ENCODE results near the gene CHKA. TPM values are rescaled to one million over a fixed set of nuclear protein-coding genes. Genes with fewer than 3 reads are reported as not detected.

Gene CHKA
- total and polyA plus RNA-seq, 2 experiments from 2014 or later, result 37.1 to 94.4 TPM

- Mint-ChIP-seq H3K27ac (no peak overlapping the region), H3K4me3 (no peak overlapping the region), H3K27me3 (ENCODE audit: insufficient read depth, low read depth, poor library complexity) (peaks cover 15% of the 10 kb centered on the region), H3K36me3 (ENCODE audit: low read depth) (no peaks in the 10 kb centered on the region; the same call in 2 of the 3 replicates), H3K9me3 (no peaks in the 10 kb centered on the region; the same call in 2 of the 3 replicates), H3K4me1 (peaks cover 31% of the 10 kb centered on the region)
- TF ChIP-seq REST (IDR thresholded peaks at IDR 0.05; ENCODE audit: unreplicated experiment) (no peak), STAT1 (IDR thresholded peaks at IDR 0.05; ENCODE audit: unreplicated experiment) (no peak), NANOG (IDR thresholded peaks at IDR 0.05; ENCODE audit: borderline replicate concordance) (no peak), ZNF114 (CRISPR knock-in tag; IDR thresholded peaks at IDR 0.05) (no peak), CREB1 (CRISPR knock-in tag; IDR thresholded peaks at IDR 0.05; ENCODE audit: low read depth) (no peak)
- TF ChIP-seq, protein P1, sequence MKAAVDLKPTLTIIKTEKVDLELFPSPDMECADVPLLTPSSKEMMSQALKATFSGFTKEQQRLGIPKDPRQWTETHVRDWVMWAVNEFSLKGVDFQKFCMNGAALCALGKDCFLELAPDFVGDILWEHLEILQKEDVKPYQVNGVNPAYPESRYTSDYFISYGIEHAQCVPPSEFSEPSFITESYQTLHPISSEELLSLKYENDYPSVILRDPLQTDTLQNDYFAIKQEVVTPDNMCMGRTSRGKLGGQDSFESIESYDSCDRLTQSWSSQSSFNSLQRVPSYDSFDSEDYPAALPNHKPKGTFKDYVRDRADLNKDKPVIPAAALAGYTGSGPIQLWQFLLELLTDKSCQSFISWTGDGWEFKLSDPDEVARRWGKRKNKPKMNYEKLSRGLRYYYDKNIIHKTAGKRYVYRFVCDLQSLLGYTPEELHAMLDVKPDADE (IDR thresholded peaks at IDR 0.05), result no peak
- Histone ChIP-seq H3K79me2 (replicated peaks; ENCODE audit: insufficient read depth) (no peaks in the 10 kb centered on the region), H3K4me3 (no peak overlapping the region), H3K36me3 (ENCODE audit: insufficient read depth) (no peaks in the 10 kb centered on the region), H3K27me3 (ENCODE audit: insufficient read depth) (no peaks in the 10 kb centered on the region), H3K4me1 (ENCODE audit: insufficient read depth) (peaks cover 16% of the 10 kb centered on the region), H3K4me2 (no peak overlapping the region), H3K9me2 (ENCODE audit: insufficient read depth) (no peaks in the 10 kb centered on the region), H3K27ac (ENCODE audit: low read depth) (no peak overlapping the region), H2AFZ (no peak overlapping the region), H4K20me1 (replicated peaks; ENCODE audit: insufficient read depth) (no peaks in the 10 kb centered on the region), H3F3A (replicated peaks; ENCODE audit: low read depth) (0 out of 2 replicates have a peak, but pooled peaks cover 7% of the 10 kb centered on the region)
- DNase-seq (ENCODE audit: low spot score) (no peak), ATAC-seq (no peak)
Measured at GRCh38 chr11:68007498-68008380, 113.4 kb downstream of the CHKA start.

- no peaks in the 10 kb centered on the region; the same call in 2 of the 3 replicates for H3K9me3 Mint-ChIP-seq
- no peak overlapping the region for H3K27ac Mint-ChIP-seq
- peaks cover 15% of the 10 kb centered on the region for H3K27me3 Mint-ChIP-seq (ENCODE audit: insufficient read depth, low read depth, poor library complexity)
- no peaks in the 10 kb centered on the region for H3K79me2 ChIP-seq (replicated peaks; ENCODE audit: insufficient read depth)
- no peaks in the 10 kb centered on the region for H3K9me2 ChIP-seq (ENCODE audit: insufficient read depth)
- H3K4me2 ChIP-seq, result no peak overlapping the region
- H3K36me3 Mint-ChIP-seq (ENCODE audit: low read depth), result no peaks in the 10 kb centered on the region; the same call in 2 of the 3 replicates
- 0 out of 2 replicates have a peak, but pooled peaks cover 12% of the 10 kb centered on the region for H3F3A ChIP-seq (replicated peaks; ENCODE audit: low read depth)
- no peak overlapping the region for H2AFZ ChIP-seq
- no peak overlapping the region for H3K4me3 ChIP-seq
- no peaks in the 10 kb centered on the region for H4K20me1 ChIP-seq (replicated peaks; ENCODE audit: insufficient read depth)
- H3K27ac ChIP-seq (ENCODE audit: low read depth), result no peak overlapping the region
- DNase-seq (ENCODE audit: low spot score) (no peak), ATAC-seq (no peak)
- H3K36me3 ChIP-seq (ENCODE audit: insufficient read depth), result no peaks in the 10 kb centered on the region
- H3K4me1 Mint-ChIP-seq, result peaks cover 33% of the 10 kb centered on the region
- H3K4me1 ChIP-seq (ENCODE audit: insufficient read depth), result peaks cover 16% of the 10 kb centered on the region
- H3K4me3 Mint-ChIP-seq, result no peak overlapping the region
- no peaks in the 10 kb centered on the region for H3K27me3 ChIP-seq (ENCODE audit: insufficient read depth)
- TF ChIP-seq CREB1 (CRISPR knock-in tag; IDR thresholded peaks at IDR 0.05; ENCODE audit: low read depth) (no peak), NANOG (IDR thresholded peaks at IDR 0.05; ENCODE audit: borderline replicate concordance) (no peak), STAT1 (IDR thresholded peaks at IDR 0.05; ENCODE audit: unreplicated experiment) (no peak), POLR2AphosphoS5 (IDR thresholded peaks at IDR 0.05; ENCODE audit: low read depth) (no peak)
- TF ChIP-seq, protein P2, sequence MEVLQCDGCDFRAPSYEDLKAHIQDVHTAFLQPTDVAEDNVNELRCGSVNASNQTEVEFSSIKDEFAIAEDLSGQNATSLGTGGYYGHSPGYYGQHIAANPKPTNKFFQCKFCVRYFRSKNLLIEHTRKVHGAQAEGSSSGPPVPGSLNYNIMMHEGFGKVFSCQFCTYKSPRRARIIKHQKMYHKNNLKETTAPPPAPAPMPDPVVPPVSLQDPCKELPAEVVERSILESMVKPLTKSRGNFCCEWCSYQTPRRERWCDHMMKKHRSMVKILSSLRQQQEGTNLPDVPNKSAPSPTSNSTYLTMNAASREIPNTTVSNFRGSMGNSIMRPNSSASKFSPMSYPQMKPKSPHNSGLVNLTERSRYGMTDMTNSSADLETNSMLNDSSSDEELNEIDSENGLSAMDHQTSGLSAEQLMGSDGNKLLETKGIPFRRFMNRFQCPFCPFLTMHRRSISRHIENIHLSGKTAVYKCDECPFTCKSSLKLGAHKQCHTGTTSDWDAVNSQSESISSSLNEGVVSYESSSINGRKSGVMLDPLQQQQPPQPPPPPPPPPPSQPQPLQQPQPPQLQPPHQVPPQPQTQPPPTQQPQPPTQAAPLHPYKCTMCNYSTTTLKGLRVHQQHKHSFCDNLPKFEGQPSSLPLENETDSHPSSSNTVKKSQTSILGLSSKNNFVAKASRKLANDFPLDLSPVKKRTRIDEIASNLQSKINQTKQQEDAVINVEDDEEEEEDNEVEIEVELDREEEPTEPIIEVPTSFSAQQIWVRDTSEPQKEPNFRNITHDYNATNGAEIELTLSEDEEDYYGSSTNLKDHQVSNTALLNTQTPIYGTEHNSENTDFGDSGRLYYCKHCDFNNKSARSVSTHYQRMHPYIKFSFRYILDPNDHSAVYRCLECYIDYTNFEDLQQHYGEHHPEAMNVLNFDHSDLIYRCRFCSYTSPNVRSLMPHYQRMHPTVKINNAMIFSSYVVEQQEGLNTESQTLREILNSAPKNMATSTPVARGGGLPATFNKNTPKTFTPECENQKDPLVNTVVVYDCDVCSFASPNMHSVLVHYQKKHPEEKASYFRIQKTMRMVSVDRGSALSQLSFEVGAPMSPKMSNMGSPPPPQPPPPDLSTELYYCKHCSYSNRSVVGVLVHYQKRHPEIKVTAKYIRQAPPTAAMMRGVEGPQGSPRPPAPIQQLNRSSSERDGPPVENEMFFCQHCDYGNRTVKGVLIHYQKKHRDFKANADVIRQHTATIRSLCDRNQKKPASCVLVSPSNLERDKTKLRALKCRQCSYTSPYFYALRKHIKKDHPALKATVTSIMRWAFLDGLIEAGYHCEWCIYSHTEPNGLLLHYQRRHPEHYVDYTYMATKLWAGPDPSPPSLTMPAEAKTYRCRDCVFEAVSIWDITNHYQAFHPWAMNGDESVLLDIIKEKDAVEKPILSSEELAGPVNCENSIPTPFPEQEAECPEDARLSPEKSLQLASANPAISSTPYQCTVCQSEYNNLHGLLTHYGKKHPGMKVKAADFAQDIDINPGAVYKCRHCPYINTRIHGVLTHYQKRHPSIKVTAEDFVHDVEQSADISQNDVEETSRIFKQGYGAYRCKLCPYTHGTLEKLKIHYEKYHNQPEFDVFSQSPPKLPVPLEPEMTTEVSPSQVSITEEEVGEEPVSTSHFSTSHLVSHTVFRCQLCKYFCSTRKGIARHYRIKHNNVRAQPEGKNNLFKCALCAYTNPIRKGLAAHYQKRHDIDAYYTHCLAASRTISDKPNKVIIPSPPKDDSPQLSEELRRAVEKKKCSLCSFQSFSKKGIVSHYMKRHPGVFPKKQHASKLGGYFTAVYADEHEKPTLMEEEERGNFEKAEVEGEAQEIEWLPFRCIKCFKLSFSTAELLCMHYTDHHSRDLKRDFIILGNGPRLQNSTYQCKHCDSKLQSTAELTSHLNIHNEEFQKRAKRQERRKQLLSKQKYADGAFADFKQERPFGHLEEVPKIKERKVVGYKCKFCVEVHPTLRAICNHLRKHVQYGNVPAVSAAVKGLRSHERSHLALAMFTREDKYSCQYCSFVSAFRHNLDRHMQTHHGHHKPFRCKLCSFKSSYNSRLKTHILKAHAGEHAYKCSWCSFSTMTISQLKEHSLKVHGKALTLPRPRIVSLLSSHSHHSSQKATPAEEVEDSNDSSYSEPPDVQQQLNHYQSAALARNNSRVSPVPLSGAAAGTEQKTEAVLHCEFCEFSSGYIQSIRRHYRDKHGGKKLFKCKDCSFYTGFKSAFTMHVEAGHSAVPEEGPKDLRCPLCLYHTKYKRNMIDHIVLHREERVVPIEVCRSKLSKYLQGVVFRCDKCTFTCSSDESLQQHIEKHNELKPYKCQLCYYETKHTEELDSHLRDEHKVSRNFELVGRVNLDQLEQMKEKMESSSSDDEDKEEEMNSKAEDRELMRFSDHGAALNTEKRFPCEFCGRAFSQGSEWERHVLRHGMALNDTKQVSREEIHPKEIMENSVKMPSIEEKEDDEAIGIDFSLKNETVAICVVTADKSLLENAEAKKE (CRISPR knock-in tag; IDR thresholded peaks at IDR 0.05), result no peak
Measured at GRCh38 chr11:68006606-68007166, 114.5 kb downstream of the CHKA start.
